Rectal smooth muscle tissue (tissue), 1 donor: Measurements from ENCODE around the gene BMP10.
"Not testable (repeated sequence)": the region's sequence is repeated elsewhere in the genome, so short reads cannot be mapped to it uniquely, and the experiment has no call there.

Experiments
- H3K27ac ChIP-seq: one replicate; pipeline ENCODE4 v1.7.0; 2013; ENCODE audit warnings: low read depth, low read length, inconsistent platforms
- H3K27me3 ChIP-seq: one replicate; pipeline ENCODE4 v1.7.0; 2013; ENCODE audit warnings: low read length; ENCODE audit not compliant: control insufficient read depth, insufficient read depth
- H3K36me3 ChIP-seq: one replicate; pipeline ENCODE4 v1.7.0; 2013; ENCODE audit warnings: low read length; ENCODE audit not compliant: control insufficient read depth, insufficient read depth
- H3K4me1 ChIP-seq: one replicate; pipeline ENCODE4 v1.7.0; 2013; ENCODE audit warnings: low read length; ENCODE audit not compliant: control insufficient read depth, insufficient read depth
- H3K4me3 ChIP-seq: one replicate; pipeline ENCODE4 v1.7.0; 2013; ENCODE audit warnings: low read length
- H3K9ac ChIP-seq: one replicate; pipeline ENCODE4 v1.7.0; 2013; ENCODE audit warnings: low read length

Gene BMP10

GRCh38 chr2:68908392-68908970, 37.3 kb upstream of the BMP10 start:
- H3K27me3 ChIP-seq = no peaks in the 10 kb centered on the region
- no peaks in the 10 kb centered on the region for H3K36me3 ChIP-seq
- H3K27ac ChIP-seq = no peak overlapping the region
- H3K9ac ChIP-seq = no peak overlapping the region
- peaks cover 2% of the 10 kb centered on the region for H3K4me1 ChIP-seq
- H3K4me3 ChIP-seq = no peak overlapping the region

DNA sequence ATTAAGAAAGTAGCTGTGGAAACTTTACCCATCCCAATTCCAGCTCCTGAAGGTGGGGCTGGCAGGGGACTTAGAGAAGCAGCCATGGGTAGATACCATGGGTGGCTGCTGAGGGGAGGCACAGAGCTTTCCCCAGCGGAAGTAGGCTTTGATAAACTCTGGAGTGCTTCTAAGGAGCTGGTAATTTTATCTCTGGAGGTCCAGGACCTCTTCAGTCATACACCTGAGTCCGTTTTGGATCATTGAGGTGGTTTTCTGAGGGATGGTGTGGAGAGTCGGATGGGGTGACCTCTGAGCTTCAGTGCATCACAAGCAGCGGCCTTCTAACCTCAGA, 36.7 kb upstream of the BMP10 start:
- no peaks in the 10 kb centered on the region for H3K36me3 ChIP-seq
- no peak overlapping the region for H3K27ac ChIP-seq
- H3K4me1 ChIP-seq = peaks cover 2% of the 10 kb centered on the region
- H3K9ac ChIP-seq = no peak overlapping the region
- no peaks in the 10 kb centered on the region for H3K27me3 ChIP-seq
- H3K4me3 ChIP-seq = no peak overlapping the region

- H3K4me3 ChIP-seq = no peak overlapping the region
- no peaks in the 10 kb centered on the region for H3K27me3 ChIP-seq
- peaks cover 2% of the 10 kb centered on the region for H3K4me1 ChIP-seq
- H3K9ac ChIP-seq = no peak overlapping the region
- no peak overlapping the region for H3K27ac ChIP-seq
- no peaks in the 10 kb centered on the region for H3K36me3 ChIP-seq
Measured at GRCh38 chr2:68907232-68907919, 36.2 kb upstream of the BMP10 start.

- Histone ChIP-seq H3K4me1 (peaks cover 2% of the 10 kb centered on the region), H3K9ac (no peak overlapping the region), H3K4me3 (no peak overlapping the region), H3K27ac (no peak overlapping the region), H3K36me3 (no peaks in the 10 kb centered on the region), H3K27me3 (no peaks in the 10 kb centered on the region)
Measured at GRCh38 chr2:68906716-68907115, 35.5 kb upstream of the BMP10 start.

DNA sequence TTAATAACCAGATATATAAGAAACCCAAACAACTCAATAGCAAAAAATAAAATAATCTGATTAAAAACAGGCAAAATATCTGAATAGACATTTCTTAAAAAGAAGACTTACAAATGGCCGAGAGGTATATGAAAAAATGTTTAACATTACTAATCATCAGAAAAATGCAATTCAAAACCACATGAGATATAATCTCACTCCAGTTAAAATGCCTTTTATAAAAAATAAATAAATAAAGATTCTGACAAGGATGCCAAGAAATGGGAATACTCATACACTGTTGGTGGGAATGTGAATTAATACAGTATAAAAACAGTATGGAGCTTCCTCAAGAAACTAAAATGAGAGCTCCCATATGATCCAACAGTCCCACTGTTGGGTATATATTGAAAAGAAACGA, 33.9 kb upstream of the BMP10 start:
- H3K9ac ChIP-seq = no peak overlapping the region
- H3K27ac ChIP-seq = no peak overlapping the region
- no peak overlapping the region for H3K4me3 ChIP-seq

DNA sequence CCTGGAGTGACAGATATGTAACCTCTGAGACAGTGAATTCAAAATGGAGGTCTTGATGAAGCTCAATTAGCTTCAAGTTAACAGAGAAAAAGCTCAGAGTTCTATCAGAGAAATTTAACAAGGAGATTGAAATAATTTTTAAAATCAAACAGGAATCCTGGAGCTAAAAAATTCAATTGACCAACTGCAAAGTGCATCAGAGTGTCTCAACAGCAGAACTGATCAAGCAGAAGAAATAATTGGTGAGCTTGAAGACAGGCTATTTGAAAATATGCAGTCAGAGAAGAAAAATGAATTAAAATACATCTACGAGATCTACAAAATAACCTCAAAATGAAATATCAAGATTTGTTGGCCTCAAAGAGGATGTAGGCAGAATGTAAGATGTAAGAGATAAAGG, 30.4 kb upstream of the BMP10 start:
- H3K27me3 ChIP-seq = no peaks in the 10 kb centered on the region
- no peaks in the 10 kb centered on the region for H3K4me1 ChIP-seq
- H3K27ac ChIP-seq = no peak overlapping the region
- no peak overlapping the region for H3K9ac ChIP-seq
- no peaks in the 10 kb centered on the region for H3K36me3 ChIP-seq
- no peak overlapping the region for H3K4me3 ChIP-seq

More for the DNA sequence above, 33.9 kb upstream of the BMP10 start:
- Histone ChIP-seq H3K36me3 (no peaks in the 10 kb centered on the region), H3K27me3 (no peaks in the 10 kb centered on the region), H3K4me1 (peaks cover 2% of the 10 kb centered on the region)

DNA sequence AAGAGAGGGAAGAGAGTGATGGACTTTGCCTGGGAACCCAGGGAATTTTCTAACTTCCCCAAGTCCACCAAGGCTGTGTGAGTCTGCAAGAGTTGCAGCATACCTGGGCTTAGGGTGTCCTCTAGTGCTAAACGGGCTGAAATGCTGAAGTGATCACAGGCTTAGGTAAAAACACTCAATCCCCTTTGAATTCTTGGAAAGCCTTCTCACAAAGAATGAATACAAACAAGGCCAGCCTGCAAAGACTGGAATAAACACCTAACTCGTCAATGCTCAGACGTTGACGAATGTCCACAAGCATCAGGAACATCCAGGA, 30.0 kb upstream of the BMP10 start:
- no peaks in the 10 kb centered on the region for H3K36me3 ChIP-seq
- H3K27me3 ChIP-seq = no peaks in the 10 kb centered on the region
- no peak overlapping the region for H3K27ac ChIP-seq
- H3K9ac ChIP-seq = no peak overlapping the region
- H3K4me3 ChIP-seq = no peak overlapping the region
- H3K4me1 ChIP-seq = no peaks in the 10 kb centered on the region

DNA sequence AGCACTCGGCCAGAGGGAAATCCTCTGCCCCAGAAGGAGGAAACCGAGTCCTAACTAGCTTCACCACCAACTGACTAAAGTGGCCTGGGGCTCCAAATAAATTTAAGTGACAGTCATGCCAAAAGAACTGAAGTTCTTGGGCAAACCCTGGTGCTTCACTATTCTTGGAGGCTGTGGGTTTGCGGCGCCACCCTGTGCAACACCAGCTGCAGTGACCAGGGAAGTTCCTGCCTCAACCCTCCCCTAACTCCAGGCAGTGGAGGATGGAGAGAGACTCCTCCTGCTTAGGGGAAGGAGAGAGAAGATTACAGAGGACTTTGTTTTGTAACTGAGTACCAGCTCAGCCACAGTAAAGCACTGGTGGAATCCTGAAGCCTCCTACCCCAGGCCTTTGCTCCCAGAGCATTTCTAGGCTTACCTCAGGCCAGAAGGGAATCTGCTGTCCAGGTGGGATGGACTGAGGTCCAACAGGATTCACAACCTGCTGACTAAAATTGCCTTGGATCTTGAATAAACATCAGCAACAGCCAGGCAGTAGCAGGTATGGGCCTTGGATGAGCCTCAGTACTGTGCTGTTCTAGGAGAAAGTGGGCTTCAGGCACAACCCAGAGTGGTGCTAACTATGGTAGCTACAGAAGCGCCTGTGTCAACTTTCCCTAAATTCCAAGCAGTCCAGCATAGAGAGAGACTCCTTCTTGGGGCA, 29.4 kb upstream of the BMP10 start:
- no peaks in the 10 kb centered on the region for H3K27me3 ChIP-seq
- no peak overlapping the region for H3K4me3 ChIP-seq
- H3K4me1 ChIP-seq = no peaks in the 10 kb centered on the region
- H3K27ac ChIP-seq = no peak overlapping the region
- no peak overlapping the region for H3K9ac ChIP-seq
- H3K36me3 ChIP-seq = no peaks in the 10 kb centered on the region

- H3K4me3 ChIP-seq, H3K36me3 ChIP-seq, H3K27me3 ChIP-seq, H3K27ac ChIP-seq, H3K9ac ChIP-seq, H3K4me1 ChIP-seq: not testable (repeated sequence)
Measured at GRCh38 chr2:68895981-68896380, 24.8 kb upstream of the BMP10 start.

GRCh38 chr2:68889500-68889899, 18.3 kb upstream of the BMP10 start:
- Histone ChIP-seq H3K27me3 (no peaks in the 10 kb centered on the region), H3K4me3 (no peak overlapping the region), H3K27ac (no peak overlapping the region), H3K9ac (no peak overlapping the region), H3K4me1 (no peaks in the 10 kb centered on the region), H3K36me3 (no peaks in the 10 kb centered on the region)

DNA sequence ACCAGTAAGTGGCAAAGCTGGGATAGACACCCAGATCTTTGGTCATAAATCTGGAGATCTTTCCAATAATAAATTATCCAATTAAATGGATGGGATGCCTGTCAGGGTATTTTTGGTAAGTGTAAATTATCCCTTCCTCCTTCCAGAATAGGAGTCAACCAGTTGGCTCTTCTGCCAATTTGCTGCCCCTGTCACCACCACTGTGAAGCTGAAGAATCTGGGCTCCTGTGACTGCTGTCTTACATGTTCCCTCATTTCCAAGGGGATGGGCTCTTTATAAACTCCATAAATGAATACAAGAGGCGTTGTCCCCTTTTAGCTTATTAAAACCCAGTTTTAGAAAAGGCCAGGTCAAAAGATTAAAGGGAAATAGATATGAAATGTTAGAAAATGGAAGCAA, 17.8 kb upstream of the BMP10 start:
- no peaks in the 10 kb centered on the region for H3K4me1 ChIP-seq
- no peak overlapping the region for H3K9ac ChIP-seq
- no peak overlapping the region for H3K27ac ChIP-seq
- no peaks in the 10 kb centered on the region for H3K36me3 ChIP-seq
- H3K27me3 ChIP-seq = no peaks in the 10 kb centered on the region
- H3K4me3 ChIP-seq = no peak overlapping the region

DNA sequence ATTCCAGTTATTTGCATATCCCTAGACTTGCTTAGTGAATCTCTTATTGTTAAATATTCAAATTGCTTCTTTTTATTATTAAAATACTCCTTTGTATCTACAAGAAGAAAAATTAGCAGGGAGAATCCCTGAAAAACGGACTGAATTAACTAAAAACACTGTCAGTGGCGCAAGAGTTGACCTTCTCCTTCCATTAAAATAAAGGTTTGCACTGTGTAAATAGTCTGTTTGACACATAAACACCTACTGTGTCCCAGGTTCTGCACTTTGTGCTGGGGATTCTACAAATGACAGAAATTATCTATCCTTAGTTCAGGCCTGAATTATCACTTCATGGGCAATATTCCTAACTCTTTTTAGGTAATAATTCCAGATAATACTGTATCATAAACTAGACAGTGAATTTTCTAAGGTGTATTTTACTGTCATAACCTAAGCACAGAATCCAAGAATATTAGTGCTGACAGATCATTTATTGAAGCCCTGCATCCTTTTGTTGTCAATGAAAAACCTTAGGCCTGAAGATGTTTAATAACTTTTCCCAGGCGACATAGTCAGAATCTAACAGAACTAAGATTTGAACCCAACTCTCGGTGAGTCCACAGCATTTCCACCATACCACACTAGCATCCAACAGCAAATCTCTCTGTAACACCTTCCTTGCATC, 17.0 kb upstream of the BMP10 start:
- H3K4me3 ChIP-seq = no peak overlapping the region
- H3K27ac ChIP-seq = no peak overlapping the region
- no peaks in the 10 kb centered on the region for H3K4me1 ChIP-seq

GRCh38 chr2:68885811-68886075, 14.5 kb upstream of the BMP10 start:
- no peaks in the 10 kb centered on the region for H3K4me1 ChIP-seq
- H3K4me3 ChIP-seq = no peak overlapping the region
- no peak overlapping the region for H3K9ac ChIP-seq
- no peak overlapping the region for H3K27ac ChIP-seq
- no peaks in the 10 kb centered on the region for H3K27me3 ChIP-seq
- no peaks in the 10 kb centered on the region for H3K36me3 ChIP-seq

More for the DNA sequence above, 17.0 kb upstream of the BMP10 start:
- no peaks in the 10 kb centered on the region for H3K27me3 ChIP-seq
- H3K36me3 ChIP-seq = no peaks in the 10 kb centered on the region
- H3K9ac ChIP-seq = no peak overlapping the region
